Tibial artery (tissue), 4 donors: ENCODE data around the gene UBE2G1.

ENCODE experiments used
- DNase-seq, 2 donors: peaks; one replicate each; pipeline ENCODE4 v3.0.0-alpha.2; 2019
- H3K27ac ChIP-seq, 2 donors: fragments of 200-600 bp; sonication (generic) in 1 of 2; 1 replicate in 1 of 2; 2 replicates in 1 of 2; pipeline ENCODE4 v1.5.1; 2018 to 2019; ENCODE audit warnings: mild to moderate bottlenecking in 1 of 2
- H3K27me3 ChIP-seq, 2 donors: fragments of 200-600 bp; sonication (generic) in 1 of 2; one replicate each; pipeline versions ENCODE4 v1.5.1 to v1.6.0; 2016 to 2019
- H3K36me3 ChIP-seq, 3 donors: fragments of 200-600 bp; sonication (generic) in 2 of 3; one replicate each; pipeline ENCODE4 v1.5.1; 2016 to 2019; ENCODE audit warnings: mild to moderate bottlenecking in 2 of 3
- H3K4me1 ChIP-seq, 4 donors: fragments of 200-600 bp; sonication (generic) in 2 of 4; 1 replicate in 3 of 4; 2 replicates in 1 of 4; pipeline ENCODE4 v1.5.1; 2016 to 2019
- H3K4me3 ChIP-seq, 2 donors: fragments of 200-600 bp; sonication (generic) in 1 of 2; 1 replicate in 1 of 2; 2 replicates in 1 of 2; pipeline ENCODE4 v1.5.1; 2018 to 2019; ENCODE audit warnings: mild to moderate bottlenecking in 2 of 2
- H3K9me3 ChIP-seq, 3 donors: fragments of 200-600 bp; sonication (generic) in 1 of 3; one replicate each; pipeline ENCODE4 v1.5.1; 2016 to 2019
- intact Hi-C: fragments of 100-400 bp; cut with DNase I; formaldehyde crosslinking; loops from one replicate; pipeline ENCODE4 v1.15.0; 2023; ENCODE audit warnings: low total_unique reads
- TF ChIP-seq, protein P1 (sequence below), 2 experiments: fragments of 200-600 bp in 1 of 2; fragments of 450-650 bp in 1 of 2; IDR thresholded peaks; one replicate each; pipeline ENCODE4 v1.5.1; 2017 to 2019; ENCODE audit warnings: antibody characterized with exemption in 2 of 2, mild to moderate bottlenecking in 1 of 2, moderate library complexity in 1 of 2

The UBE2G1 gene

DNA sequence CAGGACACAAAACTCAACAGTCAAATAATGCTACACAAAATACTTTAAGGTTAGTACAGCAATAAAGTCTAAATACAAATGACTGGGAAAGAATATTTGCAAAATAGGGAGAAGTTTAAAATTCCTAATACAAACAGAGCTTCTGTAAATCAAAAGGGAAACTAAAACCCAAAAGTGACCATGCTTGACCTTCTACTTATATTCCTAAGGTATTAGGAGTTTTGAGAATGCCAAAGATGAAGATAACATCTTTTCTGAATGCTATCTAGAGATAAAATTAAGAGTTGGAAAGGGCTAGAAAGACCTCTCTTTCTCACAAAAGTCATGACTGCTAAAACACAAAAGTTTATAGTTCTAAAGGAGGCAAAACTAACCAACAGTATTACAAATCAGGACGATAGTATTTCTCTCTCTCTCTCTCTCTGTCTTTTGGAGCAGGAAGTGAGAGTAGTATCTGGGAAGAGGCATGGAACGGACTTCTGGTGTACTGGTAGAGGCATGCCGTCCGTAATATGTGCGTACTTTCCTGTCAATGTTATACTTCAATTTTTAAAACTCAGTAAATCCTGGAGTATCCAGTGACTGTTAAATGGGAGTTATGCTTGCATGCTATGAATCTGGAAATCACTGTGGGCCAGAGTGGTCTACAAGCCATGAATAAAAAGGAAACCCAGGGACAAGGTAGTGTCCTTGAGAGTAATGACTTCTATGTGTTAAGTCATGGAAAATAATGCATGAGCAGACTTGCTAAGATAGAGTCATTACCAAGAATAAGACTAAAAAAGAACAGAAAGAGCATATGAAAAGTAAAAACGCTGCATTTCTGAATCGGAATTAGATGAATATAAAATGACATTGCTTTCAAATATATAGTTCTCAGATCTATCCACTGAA lies 53.0 kb downstream of the UBE2G1 start:
- Histone ChIP-seq H3K9me3 (no peaks in the 10 kb centered on the region), H3K4me3 (no peak overlapping the region), H3K27ac (no peak overlapping the region), H3K4me1 (peaks cover 0 to 46% (median 29%) of the 10 kb centered on the region in 4 donors), H3K36me3 (no peaks in the 10 kb centered on the region), H3K27me3 (no peaks in the 10 kb centered on the region)
- intact Hi-C loops, result no loop called here
- no peak for DNase-seq
- TF ChIP-seq, protein P1, sequence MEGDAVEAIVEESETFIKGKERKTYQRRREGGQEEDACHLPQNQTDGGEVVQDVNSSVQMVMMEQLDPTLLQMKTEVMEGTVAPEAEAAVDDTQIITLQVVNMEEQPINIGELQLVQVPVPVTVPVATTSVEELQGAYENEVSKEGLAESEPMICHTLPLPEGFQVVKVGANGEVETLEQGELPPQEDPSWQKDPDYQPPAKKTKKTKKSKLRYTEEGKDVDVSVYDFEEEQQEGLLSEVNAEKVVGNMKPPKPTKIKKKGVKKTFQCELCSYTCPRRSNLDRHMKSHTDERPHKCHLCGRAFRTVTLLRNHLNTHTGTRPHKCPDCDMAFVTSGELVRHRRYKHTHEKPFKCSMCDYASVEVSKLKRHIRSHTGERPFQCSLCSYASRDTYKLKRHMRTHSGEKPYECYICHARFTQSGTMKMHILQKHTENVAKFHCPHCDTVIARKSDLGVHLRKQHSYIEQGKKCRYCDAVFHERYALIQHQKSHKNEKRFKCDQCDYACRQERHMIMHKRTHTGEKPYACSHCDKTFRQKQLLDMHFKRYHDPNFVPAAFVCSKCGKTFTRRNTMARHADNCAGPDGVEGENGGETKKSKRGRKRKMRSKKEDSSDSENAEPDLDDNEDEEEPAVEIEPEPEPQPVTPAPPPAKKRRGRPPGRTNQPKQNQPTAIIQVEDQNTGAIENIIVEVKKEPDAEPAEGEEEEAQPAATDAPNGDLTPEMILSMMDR (IDR thresholded peaks at IDR 0.05), result no peak

DNA sequence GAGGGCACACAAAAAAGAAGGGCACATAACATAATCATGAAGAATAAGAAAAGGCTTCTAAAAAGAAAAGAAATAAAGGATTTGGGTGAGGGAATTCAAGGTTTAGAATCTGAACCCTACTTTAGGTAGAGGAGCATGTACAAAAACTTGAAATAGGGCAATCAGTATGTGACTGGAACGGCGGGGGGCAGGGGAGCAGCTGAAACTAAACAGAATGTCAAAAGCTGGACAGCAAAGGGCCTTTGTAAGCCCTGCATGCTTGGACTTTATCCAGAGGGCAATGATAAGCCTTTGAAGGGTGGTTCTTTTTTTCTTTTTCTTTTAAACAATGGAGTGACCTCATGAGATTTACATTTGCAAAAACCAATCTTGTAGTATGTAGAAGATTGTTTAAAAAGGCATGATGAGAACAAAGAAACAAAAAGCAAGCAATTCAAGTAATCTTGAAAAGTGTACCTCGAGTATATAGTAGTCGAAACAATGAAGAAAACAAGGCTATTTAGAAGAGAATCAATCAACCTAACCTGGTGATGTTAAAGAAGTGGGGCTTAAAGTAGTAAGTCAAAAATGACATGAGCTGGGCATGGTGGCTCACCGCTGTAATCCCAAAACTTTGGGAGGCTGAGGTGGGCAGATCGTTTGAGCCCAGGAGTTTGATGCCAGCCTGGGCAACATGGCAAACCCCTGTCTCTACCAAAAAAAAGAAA lies 56.0 kb downstream of the UBE2G1 start:
- intact Hi-C loops, result no loop called here
- Histone ChIP-seq H3K4me3 (no peak overlapping the region), H3K4me1 (peaks cover 0 to 38% (median 16%) of the 10 kb centered on the region in 4 donors), H3K9me3 (no peaks in the 10 kb centered on the region), H3K27ac (no peak overlapping the region), H3K27me3 (no peaks in the 10 kb centered on the region), H3K36me3 (peaks cover 9 to 11% (median 11%) of the 10 kb centered on the region in 3 donors)
- TF ChIP-seq, protein P1 (IDR thresholded peaks at IDR 0.05), result no peak
- no peak for DNase-seq

DNA sequence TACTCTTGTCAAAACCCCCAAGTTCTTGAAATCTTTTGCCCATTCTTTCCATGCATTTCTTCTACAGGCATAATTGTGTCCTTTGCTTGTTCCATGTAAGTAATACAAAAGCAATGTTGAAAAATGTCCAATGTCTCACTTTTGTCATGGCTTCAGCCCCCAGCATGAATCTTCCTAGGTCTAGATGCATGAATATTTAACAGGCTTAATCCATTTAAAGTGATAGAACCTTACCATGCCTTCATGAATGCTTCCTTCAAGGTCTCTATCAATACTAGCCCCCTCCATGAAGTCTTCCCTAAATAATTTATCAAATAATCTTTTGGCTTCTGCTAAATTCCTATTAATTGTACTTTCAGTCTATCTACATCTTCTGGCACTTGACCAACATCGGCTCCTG lies 56.6 kb downstream of the UBE2G1 start:
- no peak overlapping the region for H3K4me3 ChIP-seq
- peaks cover 0 to 38% (median 16%) of the 10 kb centered on the region in 4 donors for H3K4me1 ChIP-seq
- peaks cover 9 to 17% (median 11%) of the 10 kb centered on the region in 3 donors for H3K36me3 ChIP-seq
- TF ChIP-seq, protein P1 (IDR thresholded peaks at IDR 0.05), result no peak
- intact Hi-C loops, result loop anchor here (10.0 kb wide), 1 partner anchor 95 kb away; no protein-coding TSS in a partner anchor
- no peaks in the 10 kb centered on the region for H3K9me3 ChIP-seq
- H3K27me3 ChIP-seq, result no peaks in the 10 kb centered on the region
- H3K27ac ChIP-seq, result no peak overlapping the region
- DNase-seq, result no peak

DNA sequence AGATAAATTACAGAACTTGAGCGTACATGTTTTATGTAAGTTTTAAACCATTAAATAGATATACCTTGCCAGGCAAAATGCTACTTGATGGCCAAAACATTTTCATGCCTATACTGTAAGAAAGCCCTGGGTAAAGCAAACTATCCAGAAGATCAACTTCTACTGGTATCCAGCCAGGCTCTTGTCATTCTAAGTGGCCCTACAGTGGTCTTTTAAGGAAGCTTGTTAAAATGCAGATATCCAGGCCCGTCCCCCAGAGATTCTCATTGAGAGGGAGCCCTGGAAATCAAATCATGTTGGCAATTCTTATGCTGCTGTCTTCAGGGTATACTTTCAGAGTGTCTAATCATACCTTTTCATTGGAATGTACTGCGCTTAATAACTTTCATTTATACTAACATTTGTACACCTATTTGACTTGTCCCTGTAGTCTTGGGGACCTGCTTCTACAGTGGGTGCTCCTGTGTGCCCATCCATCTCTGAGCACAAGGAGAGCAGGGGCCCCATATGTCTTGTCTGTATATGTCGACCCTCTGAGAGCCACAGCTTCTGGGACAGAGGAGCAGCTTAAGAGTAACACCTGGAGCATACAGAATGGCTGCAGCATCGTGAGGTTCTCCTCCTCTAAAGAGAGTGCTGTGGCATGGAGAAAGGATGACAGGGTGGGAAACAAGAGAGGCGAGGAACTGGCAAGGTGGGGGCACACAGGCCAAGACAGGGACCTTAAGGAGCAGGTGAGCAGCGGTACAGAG lies 59.1 kb downstream of the UBE2G1 start:
- no peak overlapping the region for H3K27ac ChIP-seq
- H3K36me3 ChIP-seq, result peaks cover 9 to 17% (median 11%) of the 10 kb centered on the region in 3 donors
- TF ChIP-seq, protein P1 (IDR thresholded peaks at IDR 0.05), result no peak
- no peaks in the 10 kb centered on the region for H3K27me3 ChIP-seq
- H3K9me3 ChIP-seq, result no peaks in the 10 kb centered on the region
- no peak for DNase-seq
- intact Hi-C loops, result loop anchor here (10.0 kb wide), 1 partner anchor 93 kb away; no protein-coding TSS in a partner anchor
- no peak overlapping the region for H3K4me3 ChIP-seq
- H3K4me1 ChIP-seq, result peaks cover 0 to 39% (median 10%) of the 10 kb centered on the region in 4 donors

DNA sequence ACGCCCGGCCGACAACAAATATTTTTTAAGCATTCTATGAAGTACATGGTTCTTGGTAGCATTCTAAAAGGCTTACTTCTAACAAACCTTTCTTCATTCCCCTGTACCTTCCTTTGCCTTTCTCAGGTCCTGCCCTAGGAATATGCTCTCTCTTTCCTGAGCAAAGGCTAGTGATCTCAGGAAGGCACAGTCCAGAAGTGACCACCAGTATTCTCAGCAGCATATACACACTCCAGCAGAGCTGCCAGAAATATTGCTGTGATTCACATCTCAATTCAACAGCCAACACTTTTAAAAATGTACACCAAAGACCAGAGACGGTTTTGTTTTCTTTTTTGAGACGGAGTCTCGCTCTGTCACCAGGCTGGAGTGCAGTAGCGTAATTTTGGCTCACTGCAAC lies 61.3 kb downstream of the UBE2G1 start:
- H3K4me3 ChIP-seq, result no peak overlapping the region
- peaks cover 9 to 25% (median 11%) of the 10 kb centered on the region in 3 donors for H3K36me3 ChIP-seq
- H3K9me3 ChIP-seq, result no peaks in the 10 kb centered on the region
- peaks cover 0 to 38% (median 9%) of the 10 kb centered on the region in 4 donors for H3K4me1 ChIP-seq
- TF ChIP-seq, protein P1 (IDR thresholded peaks at IDR 0.05), result no peak
- no peak overlapping the region for H3K27ac ChIP-seq
- intact Hi-C loops, result loop anchor here (10.0 kb wide), 1 partner anchor 90 kb away; no protein-coding TSS in a partner anchor
- no peaks in the 10 kb centered on the region for H3K27me3 ChIP-seq
- no peak for DNase-seq
